ENCODE results near the gene RTN4RL1.
"Not testable (repeated sequence)": the region's sequence is repeated elsewhere in the genome, so short reads cannot be mapped to it uniquely, and the experiment has no call there.

RTN4RL1 gene

DNA sequence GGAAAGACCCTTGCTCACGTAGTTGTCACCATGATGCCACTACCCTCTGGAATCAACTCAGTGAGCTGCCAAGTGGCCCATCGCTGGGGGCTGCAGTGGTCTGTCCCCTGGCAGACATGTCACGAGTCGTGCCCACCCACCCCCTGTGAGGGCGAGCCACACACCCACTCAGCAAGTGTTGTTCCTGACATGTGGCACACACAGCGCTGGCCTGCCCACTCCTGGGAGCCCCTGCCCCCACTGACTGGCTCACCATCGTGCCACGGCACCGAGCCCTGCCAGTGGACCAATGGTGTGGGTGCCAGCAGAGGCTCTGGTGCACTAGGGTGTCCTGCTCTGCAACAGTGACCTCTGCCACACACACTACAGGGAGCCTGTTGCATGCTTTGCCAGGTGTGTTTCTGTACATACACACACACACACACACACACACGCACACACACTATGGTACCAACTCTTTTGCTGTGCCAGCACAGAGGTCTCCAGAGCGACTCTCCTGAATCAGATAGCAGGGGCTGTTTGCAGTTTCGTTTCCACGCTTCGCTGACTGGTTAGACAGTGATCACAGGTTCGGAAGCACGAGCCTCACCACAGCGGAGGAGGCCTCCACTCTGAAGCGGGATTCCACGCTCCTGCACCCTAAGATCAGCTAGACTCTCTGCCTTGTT, 7.7 kb downstream of the RTN4RL1 start:
- DNase-seq (ENCODE audit: low read depth) = no peak
- TF ChIP-seq CTCF (IDR thresholded peaks at IDR 0.05; ENCODE audit: low read length, missing control alignments) = no peak
- no peak overlapping the region for H3K4me3 ChIP-seq (replicated peaks; ENCODE audit: low read depth, low read length)

DNA sequence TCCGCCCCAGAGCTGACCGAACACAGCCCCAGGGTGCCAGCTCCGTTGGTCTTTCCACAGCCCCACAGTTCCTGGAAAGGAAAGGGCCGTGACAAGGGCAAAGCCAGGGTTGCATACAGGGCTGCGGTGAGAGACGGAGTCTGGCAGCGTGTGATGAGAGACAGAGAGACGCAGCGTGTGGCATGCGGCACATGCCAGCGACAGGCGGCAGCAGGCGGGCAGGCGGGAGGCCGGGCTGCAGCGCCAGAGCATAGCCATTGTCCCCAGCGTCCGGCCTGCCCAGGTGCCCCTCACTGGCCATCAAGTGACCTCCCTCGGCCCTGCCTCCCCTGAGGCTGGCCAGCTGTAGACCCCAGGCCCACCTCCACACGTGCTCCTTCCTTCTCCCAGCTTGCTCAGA, 8.6 kb downstream of the RTN4RL1 start:
- DNase-seq (ENCODE audit: low read depth) = no peak
- no peak for TF ChIP-seq CTCF (IDR thresholded peaks at IDR 0.05; ENCODE audit: low read length, missing control alignments)
- no peak overlapping the region for H3K4me3 ChIP-seq (replicated peaks; ENCODE audit: low read depth, low read length)

DNA sequence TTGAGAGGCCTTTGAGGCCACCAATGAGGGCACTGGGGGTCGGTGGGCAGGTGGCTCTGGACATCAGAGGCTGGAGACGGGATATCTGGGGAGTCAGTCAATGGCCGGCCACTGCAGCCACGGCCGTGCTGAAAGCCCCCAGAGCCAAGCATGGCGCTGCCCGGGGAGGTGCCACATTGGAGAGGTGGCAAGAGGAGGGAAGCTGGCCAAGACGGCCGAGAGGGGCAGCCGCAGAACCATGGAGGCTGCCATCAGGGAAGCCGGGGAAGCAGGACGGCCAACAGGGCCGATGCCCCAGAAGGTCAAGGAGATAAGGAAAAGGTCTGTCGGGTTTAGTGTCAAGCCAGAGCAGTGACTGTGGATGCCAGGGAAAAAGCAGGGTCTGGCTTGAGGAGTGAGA, 9.8 kb downstream of the RTN4RL1 start:
- no peak overlapping the region for H3K4me3 ChIP-seq (replicated peaks; ENCODE audit: low read depth, low read length)
- no peak for TF ChIP-seq CTCF (IDR thresholded peaks at IDR 0.05; ENCODE audit: low read length, missing control alignments)
- DNase-seq (ENCODE audit: low read depth) = no peak

- DNase-seq (ENCODE audit: low read depth) = no peak
- no peak overlapping the region for H3K4me3 ChIP-seq (replicated peaks; ENCODE audit: low read depth, low read length)
- no peak for TF ChIP-seq CTCF (IDR thresholded peaks at IDR 0.05; ENCODE audit: low read length, missing control alignments)
These were observed 11.2 kb downstream of the RTN4RL1 start for GRCh38 chr17:2013994-2014317.

DNA sequence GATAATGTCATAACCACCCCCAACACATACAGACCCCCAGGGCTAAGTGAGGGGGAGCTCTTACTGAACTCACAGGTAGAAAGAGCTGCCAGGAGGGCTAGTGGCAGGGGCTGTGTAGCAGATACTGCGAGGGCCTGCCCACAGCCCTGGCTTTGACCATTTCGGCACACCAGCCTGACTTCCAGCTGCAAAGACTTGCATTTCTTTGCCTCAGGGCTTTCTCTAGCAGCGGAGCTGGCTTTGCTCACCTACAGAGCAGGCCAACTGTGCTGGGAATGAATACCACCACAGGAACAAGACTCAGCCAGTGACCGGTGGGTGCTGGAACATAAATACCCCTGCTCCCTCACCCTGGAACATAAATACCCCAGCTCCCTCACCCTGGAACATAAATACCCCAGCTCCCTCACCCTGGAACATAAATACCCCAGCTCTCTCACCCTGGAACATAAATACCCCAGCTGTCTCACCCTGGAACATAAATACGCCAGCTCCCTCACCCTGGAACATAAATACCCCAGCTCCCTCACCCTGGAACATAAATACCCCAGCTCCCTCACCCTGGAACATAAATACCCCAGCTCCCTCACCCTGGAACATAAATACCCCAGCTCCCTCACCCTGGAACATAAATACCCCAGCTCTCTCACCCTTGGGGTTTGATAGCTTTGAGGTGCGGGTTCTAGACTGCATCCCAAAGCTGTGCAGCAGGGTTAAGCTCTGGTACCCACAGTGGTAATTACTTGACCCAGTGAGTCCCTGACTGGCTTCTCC, 11.7 kb downstream of the RTN4RL1 start:
- not testable (repeated sequence) for DNase-seq (ENCODE audit: low read depth); H3K4me3 ChIP-seq (replicated peaks; ENCODE audit: low read depth, low read length)

- no peak overlapping the region for H3K4me3 ChIP-seq (replicated peaks; ENCODE audit: low read depth, low read length)
- DNase-seq (ENCODE audit: low read depth) = no peak
- no peak for TF ChIP-seq CTCF (IDR thresholded peaks at IDR 0.05; ENCODE audit: low read length, missing control alignments)
These were observed 12.6 kb downstream of the RTN4RL1 start for GRCh38 chr17:2012499-2012898.

DNA sequence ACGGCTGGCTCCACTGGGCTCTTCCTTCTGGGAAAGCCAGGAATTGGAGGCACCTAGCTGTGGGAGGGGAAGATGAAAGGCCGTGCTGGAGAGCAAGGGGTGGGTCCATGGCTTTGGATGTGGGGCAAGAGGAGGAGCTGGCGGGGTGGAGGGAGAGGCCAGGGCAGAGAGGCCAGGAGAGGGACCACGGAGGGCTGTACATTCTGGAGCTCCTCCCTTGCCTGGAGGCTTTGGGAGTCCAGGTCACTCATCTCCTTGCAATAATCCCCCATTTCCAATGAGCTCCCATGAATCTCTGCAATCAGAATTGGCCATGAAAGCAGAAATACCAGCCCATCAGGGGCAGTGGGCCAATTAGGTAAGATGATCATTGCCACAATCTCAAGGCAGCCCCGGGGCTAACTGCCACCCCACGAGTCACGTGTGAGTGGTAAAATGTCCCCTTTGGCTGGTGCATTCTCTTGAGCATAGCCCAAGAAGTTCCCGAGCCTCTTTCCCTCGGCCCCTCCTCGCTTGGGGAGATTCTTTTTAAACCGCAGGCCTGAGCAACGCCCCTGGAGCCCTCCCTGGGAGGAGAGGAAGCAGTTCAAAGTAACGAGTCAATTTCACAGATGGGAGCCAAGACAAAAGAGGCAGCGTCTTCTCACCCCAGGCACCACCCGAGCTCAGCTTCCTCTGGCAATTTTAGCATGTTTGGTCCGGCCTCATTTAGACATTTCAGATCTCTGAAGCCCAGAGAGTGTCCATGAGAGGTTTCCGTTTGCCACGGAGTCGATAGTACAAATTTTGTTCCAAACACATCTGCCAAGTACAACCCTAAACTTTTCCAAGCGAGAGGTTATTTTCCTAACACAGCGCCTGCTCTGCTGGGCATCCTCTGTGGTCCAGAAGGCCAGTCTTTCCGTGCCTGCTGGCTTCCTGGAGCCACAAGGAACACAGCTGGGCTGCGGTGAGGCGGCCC, 13.4 kb downstream of the RTN4RL1 start:
- TF ChIP-seq CTCF (IDR thresholded peaks at IDR 0.05; ENCODE audit: low read length, missing control alignments) = no peak
- no peak for DNase-seq (ENCODE audit: low read depth)
- no peak overlapping the region for H3K4me3 ChIP-seq (replicated peaks; ENCODE audit: low read depth, low read length)

Data from fibroblast of pulmonary artery (primary cell).